NCI-H748 (cell line): ENCODE results near the gene DRD3.
A peak's percentile ranks its signal among the peaks of the same experiment; 100 is the strongest.

Experiments used
- DNase-seq: peaks from one replicate; lab custom pipeline; 2025; ENCODE audit not compliant: unreplicated experiment; lab: John Stamatoyannopoulos, UW

Gene DRD3

GRCh38 chr3:114186501-114186900 is 7.6 kb upstream of the DRD3 start:
- no peak for DNase-seq

GRCh38 chr3:114179575-114179974 is 723 bp upstream of the DRD3 start:
- peak; percentile 47 for DNase-seq

GRCh38 chr3:114176890-114177289 is 2.0 kb downstream of the DRD3 start:
- DNase-seq = no peak

- no peak for DNase-seq
Observed at GRCh38 chr3:114176487-114176886, 2.4 kb downstream of the DRD3 start.

GRCh38 chr3:114175204-114175987 is 3.5 kb downstream of the DRD3 start:
- no peak for DNase-seq

GRCh38 chr3:114171677-114172076 is 7.2 kb downstream of the DRD3 start:
- DNase-seq = no peak

- DNase-seq = no peak
Observed at GRCh38 chr3:114168150-114168549, 10.7 kb downstream of the DRD3 start.

- DNase-seq = no peak
Observed at GRCh38 chr3:114157321-114157720, 21.5 kb downstream of the DRD3 start.

- DNase-seq = peak; percentile 20
Observed at GRCh38 chr3:114155370-114155821, 23.5 kb downstream of the DRD3 start.

GRCh38 chr3:114154321-114154821 is 24.5 kb downstream of the DRD3 start:
- no peak for DNase-seq

GRCh38 chr3:114152519-114153151 is 26.2 kb downstream of the DRD3 start:
- DNase-seq = peak; percentile 83

GRCh38 chr3:114151091-114151490 is 27.8 kb downstream of the DRD3 start:
- no peak for DNase-seq

- no peak for DNase-seq
Observed at GRCh38 chr3:114147251-114147650, 31.6 kb downstream of the DRD3 start.

- DNase-seq = no peak
Observed at GRCh38 chr3:114144909-114145688, 33.8 kb downstream of the DRD3 start.

- DNase-seq = no peak
Observed at GRCh38 chr3:114143817-114144216, 35.0 kb downstream of the DRD3 start.

GRCh38 chr3:114139836-114140235 is 39.0 kb downstream of the DRD3 start:
- DNase-seq = no peak

GRCh38 chr3:114133947-114134346 is 44.9 kb downstream of the DRD3 start:
- no peak for DNase-seq

- DNase-seq = no peak
Observed at GRCh38 chr3:114132500-114132899, 46.4 kb downstream of the DRD3 start.

- no peak for DNase-seq
Observed at GRCh38 chr3:114128826-114129225, 50.0 kb downstream of the DRD3 start.

- no peak for DNase-seq
Observed at GRCh38 chr3:114128231-114128630, 50.6 kb downstream of the DRD3 start.

- no peak for DNase-seq
Observed at GRCh38 chr3:114127517-114127916, 51.3 kb downstream of the DRD3 start.

GRCh38 chr3:114126461-114126860 is 52.4 kb downstream of the DRD3 start:
- DNase-seq = no peak
